WTC11 (cell line): ENCODE data around the gene KANK3. TPM values are rescaled to one million over a fixed set of nuclear protein-coding genes. Genes with fewer than 3 reads are reported as not detected.

ENCODE experiments used
- ATAC-seq: fragments of 200-7000 bp; cut with Tn5 transposase; 2 replicates; pipeline ENCODE4 v1.10.0; 2021; ENCODE audit warnings: mild to moderate bottlenecking, moderate library complexity
- CTCF ChIA-PET: fragments of 300-600 bp; sonication (Branson Sonifier 250); formaldehyde crosslinking; loops from one replicate; lab custom pipeline; 2021; ENCODE audit warnings: antibody characterized with exemption; lab: Charles Lee
- POLR2A ChIA-PET: fragments of 350-600 bp; sonication (Branson Sonifier 250); formaldehyde crosslinking; loops from one replicate; lab custom pipeline; 2021; ENCODE audit warnings: antibody characterized with exemption; lab: Charles Lee
- DNase-seq: peaks from one replicate; pipeline ENCODE4 v3.0.0; 2021; ENCODE audit warnings: low spot score
- H3K27ac Mint-ChIP-seq: 2 replicates; pipeline ENCODE4 v1.8.0; 2021; ENCODE audit warnings: mixed read lengths
- H3K27me3 Mint-ChIP-seq: 2 replicates; pipeline ENCODE4 v1.8.0; 2021; ENCODE audit warnings: low read depth, mild to moderate bottlenecking, moderate library complexity, mixed read lengths
- H3K36me3 Mint-ChIP-seq: 2 replicates; pipeline ENCODE4 v1.8.0; 2021; ENCODE audit warnings: mixed read lengths
- H3K4me1 Mint-ChIP-seq: 2 replicates; pipeline ENCODE4 v1.8.0; 2022; ENCODE audit warnings: mixed read lengths
- H3K4me3 Mint-ChIP-seq: 2 replicates; pipeline ENCODE4 v1.8.0; 2021; ENCODE audit warnings: mild to moderate bottlenecking, moderate library complexity, mixed read lengths
- H3K9me3 Mint-ChIP-seq: 2 replicates; pipeline ENCODE4 v1.8.0; 2021; ENCODE audit warnings: mixed read lengths
- AR ChIP-seq: fragments of 250-450 bp; sonication (Bioruptor Pico); IDR thresholded peaks from 2 replicates; pipeline ENCODE4 v1.9.0; 2021; ENCODE audit warnings: mild to moderate bottlenecking
- ATF2 ChIP-seq: sonication (generic); formaldehyde crosslinking; IDR thresholded peaks from 2 replicates; pipeline ENCODE4 v1.8.1; 2022; ENCODE audit warnings: low read depth, missing genetic modification reagents, borderline replicate concordance
- CDX4 ChIP-seq: fragments of 250-450 bp; sonication (Bioruptor Pico); IDR thresholded peaks from 2 replicates; pipeline ENCODE4 v1.9.0; 2021; ENCODE audit warnings: moderate library complexity, mild to moderate bottlenecking, inconsistent platforms, borderline replicate concordance
- CREM ChIP-seq: sonication (generic); formaldehyde crosslinking; IDR thresholded peaks from 2 replicates; pipeline ENCODE4 v1.8.1; 2022; ENCODE audit warnings: mild to moderate bottlenecking, missing genetic modification reagents, moderate library complexity
- E2F4 ChIP-seq: sonication (generic); formaldehyde crosslinking; IDR thresholded peaks from 2 replicates; pipeline ENCODE4 v1.8.1; 2022; ENCODE audit warnings: low read depth, mild to moderate bottlenecking, moderate library complexity, missing genetic modification reagents, borderline replicate concordance
- E2F5 ChIP-seq: sonication (generic); formaldehyde crosslinking; IDR thresholded peaks from 2 replicates; pipeline ENCODE4 v1.8.1; 2022; ENCODE audit warnings: mild to moderate bottlenecking, moderate library complexity, missing genetic modification reagents
- EMX1 ChIP-seq: fragments of 250-450 bp; sonication (Bioruptor Pico); IDR thresholded peaks from 2 replicates; pipeline ENCODE4 v1.8.0; 2021; ENCODE audit warnings: mild to moderate bottlenecking
- ESRRA ChIP-seq: sonication (generic); formaldehyde crosslinking; IDR thresholded peaks from 2 replicates; pipeline ENCODE4 v1.8.1; 2022; ENCODE audit warnings: mild to moderate bottlenecking, missing genetic modification reagents, borderline replicate concordance
- ETV6 ChIP-seq: sonication (generic); formaldehyde crosslinking; IDR thresholded peaks from 2 replicates; pipeline ENCODE4 v1.8.1; 2022; ENCODE audit warnings: mild to moderate bottlenecking, missing genetic modification reagents
- GTF2I ChIP-seq: fragments of 250-450 bp; sonication (Bioruptor Pico); conservative IDR thresholded peaks from 2 replicates; pipeline ENCODE4 v1.4.0; 2021; ENCODE audit warnings: mild to moderate bottlenecking
- HMGA2 ChIP-seq: fragments of 250-450 bp; sonication (Bioruptor Pico); IDR thresholded peaks from 2 replicates; pipeline ENCODE4 v1.4.0; 2021; ENCODE audit warnings: mild to moderate bottlenecking, moderate library complexity
- IRF2 ChIP-seq: sonication (generic); formaldehyde crosslinking; IDR thresholded peaks from 2 replicates; pipeline ENCODE4 v1.8.0; 2022; ENCODE audit warnings: low read depth, missing genetic modification reagents, borderline replicate concordance
- JAZF1 ChIP-seq: fragments of 250-450 bp; sonication (Bioruptor Pico); IDR thresholded peaks from 2 replicates; pipeline ENCODE4 v1.9.0; 2021; ENCODE audit warnings: moderate library complexity, mild to moderate bottlenecking, inconsistent platforms
- NFYB ChIP-seq: sonication (generic); formaldehyde crosslinking; conservative IDR thresholded peaks from 2 replicates; pipeline ENCODE4 v1.8.0; 2022; ENCODE audit warnings: low read depth, missing genetic modification reagents
- NR1H2 ChIP-seq: sonication (generic); formaldehyde crosslinking; IDR thresholded peaks from 2 replicates; pipeline ENCODE4 v1.9.0; 2021; ENCODE audit warnings: mild to moderate bottlenecking, moderate library complexity, missing genetic modification reagents
- OVOL2 ChIP-seq: fragments of 250-450 bp; sonication (Bioruptor Pico); IDR thresholded peaks from 2 replicates; pipeline ENCODE4 v1.9.0; 2021; ENCODE audit warnings: mild to moderate bottlenecking, borderline replicate concordance
- SMAD4 ChIP-seq: sonication (generic); formaldehyde crosslinking; IDR thresholded peaks from 2 replicates; pipeline ENCODE4 v1.8.0; 2022; ENCODE audit warnings: mild to moderate bottlenecking, missing genetic modification reagents
- SP1 ChIP-seq: sonication (generic); formaldehyde crosslinking; conservative IDR thresholded peaks from 2 replicates; pipeline ENCODE4 v1.8.1; 2022; ENCODE audit warnings: missing genetic modification reagents
- USF2 ChIP-seq: sonication (generic); formaldehyde crosslinking; IDR thresholded peaks from 2 replicates; pipeline ENCODE4 v1.8.1; 2023; ENCODE audit warnings: mild to moderate bottlenecking, missing genetic modification reagents, moderate library complexity
- ZBTB43 ChIP-seq: sonication (generic); formaldehyde crosslinking; IDR thresholded peaks from 2 replicates; pipeline ENCODE4 v1.8.1; 2023; ENCODE audit warnings: mild to moderate bottlenecking, missing genetic modification reagents
- ZNF232 ChIP-seq: sonication (generic); formaldehyde crosslinking; IDR thresholded peaks from 2 replicates; pipeline ENCODE4 v1.8.0; 2022; ENCODE audit warnings: mild to moderate bottlenecking, missing genetic modification reagents
- ZNF671 ChIP-seq: fragments of 250-450 bp; sonication (Bioruptor Pico); IDR thresholded peaks from 2 replicates; pipeline ENCODE4 v1.8.0; 2021; ENCODE audit warnings: mild to moderate bottlenecking
- ZSCAN18 ChIP-seq: fragments of 250-450 bp; sonication (Bioruptor Pico); IDR thresholded peaks from 2 replicates; pipeline ENCODE4 v2.1.2; 2022; ENCODE audit warnings: mild to moderate bottlenecking, moderate library complexity
- total RNA-seq: library from RNA; stranded (reverse); gene quantifications from 3 replicates; pipeline ENCODE4 v1.2.3, GENCODE V29; 2021

The KANK3 gene
- total RNA-seq, 1 experiment from 2014 or later, result 8.0 TPM

GRCh38 chr19:8325454-8325853, 17.6 kb downstream of the KANK3 start:
- Mint-ChIP-seq H3K36me3 (peaks cover 20% of the 10 kb centered on the region), H3K9me3 (no peaks in the 10 kb centered on the region), H3K4me3 (no peak overlapping the region), H3K27me3 (peaks cover 25% of the 10 kb centered on the region), H3K4me1 (peaks cover 15% of the 10 kb centered on the region), H3K27ac (no peak overlapping the region)
- DNase-seq (no peak), ATAC-seq (no peak)
- no peak for TF ChIP-seq IRF2
- no peak for TF ChIP-seq ZSCAN18 (CRISPR knock-in tag)
- TF ChIP-seq GTF2I, result no peak
- TF ChIP-seq E2F5 (CRISPR knock-in tag), result no peak
- TF ChIP-seq JAZF1 (CRISPR knock-in tag), result no peak
- no peak for TF ChIP-seq HMGA2 (CRISPR knock-in tag)
- no peak for TF ChIP-seq OVOL2 (CRISPR knock-in tag)
- no peak for TF ChIP-seq CREM (CRISPR knock-in tag)
- no peak for TF ChIP-seq ESRRA (CRISPR knock-in tag)
- no peak for TF ChIP-seq USF2 (CRISPR knock-in tag)
- TF ChIP-seq AR, result no peak
- TF ChIP-seq NFYB (CRISPR knock-in tag), result no peak
- TF ChIP-seq EMX1 (CRISPR knock-in tag), result no peak
- TF ChIP-seq NR1H2, result no peak
- no peak for TF ChIP-seq E2F4
- TF ChIP-seq CDX4, result no peak
- POLR2A ChIA-PET, result interaction anchor here (0.6 to 0.7 kb wide), 2 partner anchors 63 to 835 kb away, joined by 5 to 12 read pairs; no protein-coding TSS in a partner anchor
- CTCF ChIA-PET, result interaction anchor here (0.7 to 3.9 kb wide), 3 partner anchors 10 to 59 kb away, joined by 3 to 25 read pairs (median 9); no protein-coding TSS in a partner anchor

GRCh38 chr19:8324186-8325050, 18.6 kb downstream of the KANK3 start:
- DNase-seq (no peak), ATAC-seq (peak; percentile 38)
- ChIA-PET CTCF (interaction anchor here (0.5 to 3.9 kb wide), 6 partner anchors 11 to 267 kb away, joined by 3 to 25 read pairs (median 4); partner anchors contain the start of gene MARCHF2), POLR2A (interaction anchor here (0.5 to 0.8 kb wide), 2 partner anchors 66 to 86 kb away, joined by 3 to 4 read pairs; no protein-coding TSS in a partner anchor)
- no peaks in the 10 kb centered on the region for H3K9me3 Mint-ChIP-seq
- H3K27ac Mint-ChIP-seq, result peak overlapping the region; percentile 45; the same call in 1 of the 2 replicates
- H3K27me3 Mint-ChIP-seq, result peaks cover 17% of the 10 kb centered on the region
- peaks cover 20% of the 10 kb centered on the region for H3K36me3 Mint-ChIP-seq
- H3K4me1 Mint-ChIP-seq, result peaks cover 24% of the 10 kb centered on the region
- peak overlapping the region; percentile 97; the same call in 1 of the 2 replicates for H3K4me3 Mint-ChIP-seq
- TF ChIP-seq ZBTB43 (CRISPR knock-in tag) (0 out of 2 replicates have a peak, but pooled peaks have one; percentile 43), ZNF671 (CRISPR knock-in tag) (peak; percentile 71), SMAD4 (CRISPR knock-in tag) (no peak), ZNF232 (CRISPR knock-in tag) (no peak), NFYB (CRISPR knock-in tag) (0 out of 2 replicates have a peak, but pooled peaks have one; percentile 24), EMX1 (CRISPR knock-in tag) (peak; percentile 90), ETV6 (CRISPR knock-in tag) (0 out of 2 replicates have a peak, but pooled peaks have one; percentile 20), ATF2 (0 out of 2 replicates have a peak, but pooled peaks have one; percentile 42), SP1 (peak; percentile 42; the same call in 1 of the 2 replicates)
